CD14-positive monocyte (primary cell): ENCODE data around the gene MCF2L. TPM values are rescaled to one million over a fixed set of nuclear protein-coding genes. Genes with fewer than 3 reads are reported as not detected.
A peak's percentile ranks its signal among the peaks of the same experiment; 100 is the strongest.

Experiments
- DNase-seq, 3 donors: peaks; one replicate each; pipeline ENCODE4 v3.0.0-alpha.2; 2011 to 2022
- H2AFZ ChIP-seq: 2 replicates; pipeline ENCODE4 v1.6.0; 2012; ENCODE audit warnings: mild to moderate bottlenecking, low read depth, low read length, inconsistent platforms; ENCODE audit not compliant: insufficient read depth, poor library complexity, severe bottlenecking
- H3K27ac ChIP-seq, 2 donors: 1 replicate in 1 of 2; 2 replicates in 1 of 2; pipeline ENCODE4 v1.5.1; 2012 to 2013; ENCODE audit warnings: low read length in 2 of 2, control low read depth in 1 of 2, inconsistent platforms in 1 of 2, low read depth in 1 of 2, mild to moderate bottlenecking in 1 of 2
- H3K27me3 ChIP-seq, 2 donors: one replicate each; pipeline versions ENCODE4 v1.6.0 to v1.6.1; 2011 to 2013; ENCODE audit warnings: low read length in 2 of 2; ENCODE audit not compliant: control insufficient read depth in 2 of 2, insufficient read depth in 2 of 2
- H3K36me3 ChIP-seq, 2 donors: replicated peaks in 1 of 2; 1 replicate in 1 of 2; 2 replicates in 1 of 2; pipeline versions ENCODE4 v1.5.1 to v1.6.1; 2012 to 2013; ENCODE audit warnings: low read length in 2 of 2, control low read depth in 1 of 2, inconsistent platforms in 1 of 2, mild to moderate bottlenecking in 1 of 2; ENCODE audit not compliant: insufficient read depth in 2 of 2, control insufficient read depth in 1 of 2
- H3K4me1 ChIP-seq, 2 donors: 1 replicate in 1 of 2; 2 replicates in 1 of 2; pipeline versions ENCODE4 v1.5.1 to v1.6.1; 2012 to 2013; ENCODE audit warnings: low read length in 2 of 2, control low read depth in 1 of 2, inconsistent platforms in 1 of 2, mild to moderate bottlenecking in 1 of 2, moderate library complexity in 1 of 2; ENCODE audit not compliant: insufficient read depth in 2 of 2, control insufficient read depth in 1 of 2
- H3K4me2 ChIP-seq: replicated peaks from 2 replicates; pipeline ENCODE3; 2012; ENCODE audit warnings: low read length, moderate library complexity, mild to moderate bottlenecking; ENCODE audit not compliant: poor library complexity, severe bottlenecking; ENCODE audit errors: extremely low read depth
- H3K4me3 ChIP-seq, 3 experiments: fragments of 200-600 bp in 1 of 3; sonication (generic) in 1 of 3; replicated peaks in 1 of 3; 1 replicate in 2 of 3; 2 replicates in 1 of 3; pipeline ENCODE4 v1.5.1; 2011 to 2013; ENCODE audit warnings: low read length in 3 of 3, mild to moderate bottlenecking in 3 of 3, control low read depth in 2 of 3, low read depth in 2 of 3, inconsistent platforms in 1 of 3, moderate library complexity in 1 of 3
- H3K79me2 ChIP-seq: 2 replicates; pipeline ENCODE4 v1.6.0; 2012; ENCODE audit warnings: mild to moderate bottlenecking, control low read depth, inconsistent platforms, low read length, moderate library complexity; ENCODE audit not compliant: insufficient read depth
- H3K9ac ChIP-seq: 2 replicates; pipeline ENCODE4 v1.6.0; 2017; ENCODE audit warnings: low read length, mild to moderate bottlenecking; ENCODE audit not compliant: insufficient read depth, poor library complexity, severe bottlenecking
- H3K9me3 ChIP-seq, 2 donors: replicated peaks in 1 of 2; 1 replicate in 1 of 2; 2 replicates in 1 of 2; pipeline versions ENCODE4 v1.5.1 to v1.6.1; 2012 to 2013; ENCODE audit warnings: low read length in 2 of 2, control low read depth in 1 of 2; ENCODE audit not compliant: control insufficient read depth in 1 of 2, insufficient read depth in 1 of 2
- H4K20me1 ChIP-seq: 2 replicates; pipeline ENCODE4 v1.6.0; 2012; ENCODE audit warnings: mild to moderate bottlenecking, low read length, control low read depth, moderate library complexity; ENCODE audit not compliant: insufficient read depth
- H3K27ac Mint-ChIP-seq, 7 donors: one replicate each; pipeline ENCODE4 v1.8.0; 2020; ENCODE audit warnings: mild to moderate bottlenecking in 7 of 7, mixed read lengths in 7 of 7, moderate library complexity in 6 of 7, inconsistent platforms in 2 of 7
- H3K27me3 Mint-ChIP-seq, 3 donors: one replicate each; pipeline ENCODE4 v1.8.0; 2021 to 2022; ENCODE audit warnings: low read depth in 3 of 3, mild to moderate bottlenecking in 3 of 3, mixed read lengths in 3 of 3, moderate library complexity in 3 of 3, inconsistent platforms in 1 of 3
- H3K36me3 Mint-ChIP-seq, 2 donors: one replicate each; pipeline ENCODE4 v1.8.0; 2020; ENCODE audit warnings: mixed read lengths in 2 of 2, inconsistent platforms in 1 of 2, mild to moderate bottlenecking in 1 of 2
- H3K4me1 Mint-ChIP-seq: one replicate; pipeline ENCODE4 v1.8.0; 2020; ENCODE audit warnings: mild to moderate bottlenecking, mixed read lengths
- H3K4me3 Mint-ChIP-seq, 2 donors: one replicate each; pipeline ENCODE4 v1.8.0; 2020; ENCODE audit warnings: mild to moderate bottlenecking in 2 of 2, mixed read lengths in 2 of 2, moderate library complexity in 1 of 2
- H3K9me3 Mint-ChIP-seq, 7 donors: one replicate each; pipeline ENCODE4 v1.8.0; 2020 to 2022; ENCODE audit warnings: mixed read lengths in 7 of 7, mild to moderate bottlenecking in 6 of 7, moderate library complexity in 6 of 7, inconsistent platforms in 2 of 7
- CTCF ChIP-seq: fragments of 200-600 bp; IDR thresholded peaks from one replicate; pipeline ENCODE4 v1.8.0; 2022; ENCODE audit warnings: antibody characterized with exemption, mild to moderate bottlenecking
- WGBS: methylation state at CpG from one replicate; pipeline ENCODE4 v1.1.5; 2013; ENCODE audit warnings: missing lambda C conversion rate; ENCODE audit not compliant: insufficient coverage; 5-methylcytosine and 5-hydroxymethylcytosine counted together
- intact Hi-C, 2 donors: fragments of 100-400 bp; cut with micrococcal nuclease; formaldehyde crosslinking; loops; one replicate each; pipeline versions ENCODE4 v1.15.0 to v1.15.1; 2023
- polyA plus RNA-seq, 3 donors: library from polyadenylated mRNA; depleted of rRNA in 1 of 3; unstranded in 2 of 3; stranded (reverse) in 1 of 3; fragments of 300-500 nt in 2 of 3; fragments of >200 nt in 1 of 3; fragmentation: Illumina TruSeq in 2 of 3; gene quantifications; 1 replicate in 2 of 3; 2 replicates in 1 of 3; pipeline ENCODE4 v1.2.3, GENCODE V29; 2012 to 2021

The MCF2L gene
- polyA plus RNA-seq, 3 donors, result not detected

GRCh38 chr13:112994781-112995355 lies 25.9 kb downstream of the MCF2L start:
- H3K4me1 Mint-ChIP-seq, result no peaks in the 10 kb centered on the region
- 88% methylated on average over 33 of the region's 34 CpGs for WGBS
- Histone ChIP-seq H3K9me3 (peaks cover 0 to 6% of the 10 kb centered on the region in 2 donors), H3K79me2 (no peaks in the 10 kb centered on the region), H3K36me3 (no peaks in the 10 kb centered on the region), H3K9ac (no peak overlapping the region), H2AFZ (no peak overlapping the region), H3K4me1 (no peaks in the 10 kb centered on the region), H3K4me2 (no peak overlapping the region), H3K27me3 (no peaks in the 10 kb centered on the region), H3K4me3 (no peak overlapping the region), H4K20me1 (no peaks in the 10 kb centered on the region), H3K27ac (no peak overlapping the region)
- H3K27me3 Mint-ChIP-seq, result peaks cover 6 to 11% (median 9%) of the 10 kb centered on the region in 3 donors
- no peak for TF ChIP-seq CTCF
- no peak overlapping the region for H3K4me3 Mint-ChIP-seq
- H3K27ac Mint-ChIP-seq, result no peak overlapping the region
- no peak for DNase-seq
- intact Hi-C loops, result no loop called here
- peaks cover 0 to 6% (median 3%) of the 10 kb centered on the region in 7 donors for H3K9me3 Mint-ChIP-seq
- H3K36me3 Mint-ChIP-seq, result no peaks in the 10 kb centered on the region

- H2AFZ ChIP-seq, result no peak overlapping the region
- H3K4me1 Mint-ChIP-seq, result no peaks in the 10 kb centered on the region
- no peak for TF ChIP-seq CTCF
- no peak overlapping the region for H3K4me3 ChIP-seq
- intact Hi-C loops, result no loop called here
- H3K79me2 ChIP-seq, result no peaks in the 10 kb centered on the region
- H3K36me3 Mint-ChIP-seq, result no peaks in the 10 kb centered on the region
- WGBS, result 95% methylated on average over 18 of the region's 27 CpGs
- H4K20me1 ChIP-seq, result no peaks in the 10 kb centered on the region
- no peak overlapping the region for H3K9ac ChIP-seq
- no peak overlapping the region for H3K4me3 Mint-ChIP-seq
- no peak overlapping the region for H3K27ac ChIP-seq
- no peaks in the 10 kb centered on the region for H3K36me3 ChIP-seq
- peak overlapping the region in 1 of 7 donors; percentile 23 for H3K27ac Mint-ChIP-seq
- peaks cover 0 to 1% (median 0%) of the 10 kb centered on the region in 7 donors for H3K9me3 Mint-ChIP-seq
- no peaks in the 10 kb centered on the region for H3K9me3 ChIP-seq
- peaks cover 0 to 2% of the 10 kb centered on the region in 2 donors for H3K27me3 ChIP-seq
- H3K4me2 ChIP-seq, result no peak overlapping the region
- peaks cover 7 to 11% (median 10%) of the 10 kb centered on the region in 3 donors for H3K27me3 Mint-ChIP-seq
- no peak for DNase-seq
- H3K4me1 ChIP-seq, result no peaks in the 10 kb centered on the region
Observed at GRCh38 chr13:112995395-112996191, 26.6 kb downstream of the MCF2L start.
